Keratinocyte (primary cell): ENCODE data around the gene CACNB2.

Experiments used
- CTCF ChIP-seq, 3 experiments: IDR thresholded peaks in 1 of 3; conservative IDR thresholded peaks in 1 of 3; optimal IDR thresholded peaks in 1 of 3; 2 replicates in 2 of 3; 3 replicates in 1 of 3; pipeline versions ENCODE3 to v1.5.1; 2011; ENCODE audit warnings: low read length in 3 of 3, mild to moderate bottlenecking in 3 of 3, moderate library complexity in 2 of 3, control low read depth in 1 of 3, inconsistent platforms in 1 of 3; ENCODE audit not compliant: insufficient read depth in 2 of 3; ENCODE audit errors: extremely low read depth in 1 of 3
- EZH2 ChIP-seq: IDR thresholded peaks from one replicate; pipeline ENCODE4 v1.6.1; 2012; ENCODE audit warnings: inconsistent platforms, mild to moderate bottlenecking, low read length, moderate library complexity

- TF ChIP-seq CTCF (optimal IDR thresholded peaks at IDR 0.05 in 1 of 3, IDR thresholded peaks at IDR 0.05 in 1 of 3, conservative IDR thresholded peaks at IDR 0.05 in 1 of 3; ENCODE audit: extremely low read depth in 1 of 3, insufficient read depth in 2 of 3, low read length in 3 of 3) (no peak), EZH2 (no peak)
Measured at GRCh38 chr10:18474118-18474455, 333.9 kb downstream of the CACNB2 start.
